ENCODE measurements around the gene AMIGO1.

AMIGO1 gene

GRCh38 chr1:109534307-109534858 lies 24.9 kb upstream of the AMIGO1 start:
- DNase-seq (ENCODE audit: low spot score) = no peak

- DNase-seq (ENCODE audit: low spot score) = peak; percentile 81
These were observed 23.0 kb upstream of the AMIGO1 start for GRCh38 chr1:109532365-109533136.

- DNase-seq (ENCODE audit: low spot score) = no peak
These were observed 22.4 kb upstream of the AMIGO1 start for GRCh38 chr1:109531826-109532364.

- DNase-seq (ENCODE audit: low spot score) = no peak
These were observed 21.9 kb upstream of the AMIGO1 start for GRCh38 chr1:109531380-109531779.

- peak; percentile 49 for DNase-seq (ENCODE audit: low spot score)
These were observed 21.0 kb upstream of the AMIGO1 start for GRCh38 chr1:109530457-109531087.

- DNase-seq (ENCODE audit: low spot score) = no peak
These were observed 20.4 kb upstream of the AMIGO1 start for GRCh38 chr1:109529881-109530456.

- no peak for DNase-seq (ENCODE audit: low spot score)
These were observed 19.2 kb upstream of the AMIGO1 start for GRCh38 chr1:109528712-109529111.

GRCh38 chr1:109527846-109528695 lies 18.5 kb upstream of the AMIGO1 start:
- no peak for DNase-seq (ENCODE audit: low spot score)

GRCh38 chr1:109527098-109527811 lies 17.7 kb upstream of the AMIGO1 start:
- DNase-seq (ENCODE audit: low spot score) = no peak

- DNase-seq (ENCODE audit: low spot score) = no peak
These were observed 14.2 kb upstream of the AMIGO1 start for GRCh38 chr1:109523706-109524105.

GRCh38 chr1:109522026-109522425 lies 12.5 kb upstream of the AMIGO1 start:
- DNase-seq (ENCODE audit: low spot score) = no peak

- DNase-seq (ENCODE audit: low spot score) = no peak
These were observed 11.8 kb upstream of the AMIGO1 start for GRCh38 chr1:109521002-109521951.

GRCh38 chr1:109517337-109517736 lies 7.8 kb upstream of the AMIGO1 start:
- no peak for DNase-seq (ENCODE audit: low spot score)

GRCh38 chr1:109516872-109517271 lies 7.3 kb upstream of the AMIGO1 start:
- DNase-seq (ENCODE audit: low spot score) = no peak

GRCh38 chr1:109514846-109515245 lies 5.3 kb upstream of the AMIGO1 start:
- DNase-seq (ENCODE audit: low spot score) = no peak

- no peak for DNase-seq (ENCODE audit: low spot score)
These were observed 3.7 kb upstream of the AMIGO1 start for GRCh38 chr1:109513110-109513710.

GRCh38 chr1:109508873-109509175 lies 703 bp downstream of the AMIGO1 start:
- DNase-seq (ENCODE audit: low spot score) = no peak

GRCh38 chr1:109508001-109508872 lies 1.3 kb downstream of the AMIGO1 start:
- no peak for DNase-seq (ENCODE audit: low spot score)
